Stimulated activated memory B cell treated with anti-CD40 and anti-IgM and Interleukin-4, amounts not matched to agents 10 μg/mL and 1 μg/mL and 100 μg/mL, for 72 hours (primary cell): Measurements from ENCODE around the gene NCSTN.
A peak's percentile ranks its signal among the peaks of the same experiment; 100 is the strongest.
"Not testable (repeated sequence)": the region's sequence is repeated elsewhere in the genome, so short reads cannot be mapped to it uniquely, and the experiment has no call there.

ENCODE experiments used
- ATAC-seq: fragments of 150-1000 bp; cut with Tn5 transposase; 2 replicates; pipeline ENCODE4 v1.10.0; 2021
- H3K27ac Mint-ChIP-seq: one replicate; pipeline ENCODE4 v1.8.0; 2022; ENCODE audit warnings: mild to moderate bottlenecking, mixed read lengths
- H3K27me3 Mint-ChIP-seq: one replicate; pipeline ENCODE4 v1.8.0; 2022; ENCODE audit warnings: mixed read lengths
- H3K36me3 Mint-ChIP-seq: one replicate; pipeline ENCODE4 v1.8.0; 2022; ENCODE audit warnings: mixed read lengths
- H3K4me1 Mint-ChIP-seq: one replicate; pipeline ENCODE4 v1.8.0; 2022; ENCODE audit warnings: mixed read lengths
- H3K4me3 Mint-ChIP-seq: one replicate; pipeline ENCODE4 v1.8.0; 2022; ENCODE audit warnings: mild to moderate bottlenecking, moderate library complexity, mixed read lengths
- H3K9me3 Mint-ChIP-seq: one replicate; pipeline ENCODE4 v1.8.0; 2022; ENCODE audit warnings: mixed read lengths

NCSTN gene

DNA sequence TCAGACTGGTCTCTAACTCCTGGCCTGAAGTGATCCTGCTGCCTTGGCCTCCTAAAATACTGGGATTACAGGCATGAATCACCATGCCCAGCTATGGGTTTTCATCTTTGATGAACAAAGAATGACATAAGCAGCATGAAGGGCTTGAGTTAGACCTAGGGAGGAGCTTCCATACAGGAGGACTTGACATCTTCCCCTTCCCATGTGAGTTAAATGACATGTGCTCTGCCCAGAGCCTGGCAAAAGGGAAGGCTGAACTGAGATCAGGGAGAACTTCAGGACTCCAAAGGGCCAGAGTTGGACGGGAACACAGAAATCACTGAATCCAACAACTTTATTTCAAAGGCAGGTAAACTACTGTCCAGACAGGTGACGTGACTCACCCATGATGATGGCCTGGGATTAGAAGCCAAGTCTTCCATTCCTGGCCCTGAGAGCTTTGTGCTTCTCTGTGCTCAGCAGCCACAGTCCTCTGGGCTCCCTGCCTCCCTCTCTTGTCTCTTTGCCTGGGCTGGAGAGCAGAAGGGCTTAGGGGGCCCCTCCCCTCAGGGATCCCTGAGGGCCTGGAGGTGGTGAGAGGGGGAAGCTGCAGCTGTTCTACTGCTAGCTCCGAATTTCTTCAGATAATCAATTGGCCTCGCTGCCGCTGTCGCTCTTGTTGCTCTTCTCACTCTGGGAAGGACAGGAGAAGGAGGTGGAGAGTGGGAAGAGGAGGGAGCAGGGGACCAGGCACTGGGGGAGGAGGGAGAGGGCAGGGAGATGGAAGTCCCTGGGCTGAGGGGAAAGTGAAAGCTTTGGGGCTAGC lies 31.3 kb downstream of the NCSTN start:
- peak overlapping the region; percentile 71 for H3K27ac Mint-ChIP-seq
- H3K4me3 Mint-ChIP-seq: no peak overlapping the region
- no peak for ATAC-seq
- no peaks in the 10 kb centered on the region for H3K27me3 Mint-ChIP-seq
- peaks cover 9% of the 10 kb centered on the region for H3K36me3 Mint-ChIP-seq
- no peaks in the 10 kb centered on the region for H3K9me3 Mint-ChIP-seq
- H3K4me1 Mint-ChIP-seq: peaks cover 24% of the 10 kb centered on the region

GRCh38 chr1:160375788-160376524 lies 32.8 kb downstream of the NCSTN start:
- Mint-ChIP-seq H3K4me3 (peak overlapping the region; percentile 45), H3K9me3 (no peaks in the 10 kb centered on the region), H3K27ac (peak overlapping the region; percentile 71), H3K4me1 (peaks cover 24% of the 10 kb centered on the region), H3K36me3 (peaks cover 8% of the 10 kb centered on the region), H3K27me3 (no peaks in the 10 kb centered on the region)
- peak; percentile 56 for ATAC-seq

- Mint-ChIP-seq H3K27me3 (no peaks in the 10 kb centered on the region), H3K27ac (peak overlapping the region; percentile 71), H3K4me1 (peaks cover 24% of the 10 kb centered on the region), H3K4me3 (no peak overlapping the region), H3K36me3 (peaks cover under 1% of the 10 kb centered on the region), H3K9me3 (no peaks in the 10 kb centered on the region)
- ATAC-seq: peak; percentile 69
Measured at GRCh38 chr1:160376525-160377131, 33.4 kb downstream of the NCSTN start.

GRCh38 chr1:160377585-160378206 lies 34.5 kb downstream of the NCSTN start:
- H3K4me3 Mint-ChIP-seq: no peak overlapping the region
- no peaks in the 10 kb centered on the region for H3K27me3 Mint-ChIP-seq
- ATAC-seq: no peak
- H3K4me1 Mint-ChIP-seq: peaks cover 24% of the 10 kb centered on the region
- no peaks in the 10 kb centered on the region for H3K36me3 Mint-ChIP-seq
- no peak overlapping the region for H3K27ac Mint-ChIP-seq
- no peaks in the 10 kb centered on the region for H3K9me3 Mint-ChIP-seq

- not testable (repeated sequence) for H3K4me1 Mint-ChIP-seq, H3K27me3 Mint-ChIP-seq, H3K4me3 Mint-ChIP-seq, H3K36me3 Mint-ChIP-seq, H3K27ac Mint-ChIP-seq, H3K9me3 Mint-ChIP-seq, ATAC-seq
Measured at GRCh38 chr1:160384812-160385211, 41.6 kb downstream of the NCSTN start.

GRCh38 chr1:160388406-160388805 lies 45.2 kb downstream of the NCSTN start:
- not testable (repeated sequence) for H3K27ac Mint-ChIP-seq, H3K4me1 Mint-ChIP-seq, H3K27me3 Mint-ChIP-seq, H3K36me3 Mint-ChIP-seq, ATAC-seq, H3K9me3 Mint-ChIP-seq, H3K4me3 Mint-ChIP-seq

DNA sequence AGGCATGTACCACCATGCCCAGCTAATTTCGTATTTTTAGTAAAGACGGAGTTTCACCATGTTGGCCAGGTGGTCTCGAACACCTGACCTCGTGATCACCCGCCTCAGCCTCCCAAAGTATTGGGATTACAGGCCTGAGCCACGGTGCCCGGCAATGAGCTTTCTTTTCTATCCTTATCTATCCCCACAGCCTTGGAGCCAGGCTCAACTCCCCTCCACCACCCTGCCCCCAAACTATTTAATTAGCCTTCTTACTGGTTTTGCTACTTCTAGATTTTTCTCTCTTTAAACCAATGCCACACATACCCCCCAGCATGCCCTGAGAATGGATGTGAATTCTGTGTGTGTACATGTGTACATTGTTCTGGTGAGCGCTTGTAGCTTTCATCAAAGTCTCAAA lies 51.5 kb downstream of the NCSTN start:
- H3K9me3 Mint-ChIP-seq: no peaks in the 10 kb centered on the region
- no peaks in the 10 kb centered on the region for H3K27me3 Mint-ChIP-seq
- ATAC-seq: no peak
- H3K4me1 Mint-ChIP-seq: peaks cover 5% of the 10 kb centered on the region
- H3K36me3 Mint-ChIP-seq: no peaks in the 10 kb centered on the region
- no peak overlapping the region for H3K27ac Mint-ChIP-seq
- H3K4me3 Mint-ChIP-seq: no peak overlapping the region

- Mint-ChIP-seq H3K4me3 (no peak overlapping the region), H3K27me3 (peaks cover 18% of the 10 kb centered on the region), H3K27ac (no peak overlapping the region), H3K36me3 (no peaks in the 10 kb centered on the region), H3K9me3 (no peaks in the 10 kb centered on the region), H3K4me1 (peaks cover 18% of the 10 kb centered on the region)
- ATAC-seq: no peak
Measured at GRCh38 chr1:160397651-160398050, 54.5 kb downstream of the NCSTN start.

DNA sequence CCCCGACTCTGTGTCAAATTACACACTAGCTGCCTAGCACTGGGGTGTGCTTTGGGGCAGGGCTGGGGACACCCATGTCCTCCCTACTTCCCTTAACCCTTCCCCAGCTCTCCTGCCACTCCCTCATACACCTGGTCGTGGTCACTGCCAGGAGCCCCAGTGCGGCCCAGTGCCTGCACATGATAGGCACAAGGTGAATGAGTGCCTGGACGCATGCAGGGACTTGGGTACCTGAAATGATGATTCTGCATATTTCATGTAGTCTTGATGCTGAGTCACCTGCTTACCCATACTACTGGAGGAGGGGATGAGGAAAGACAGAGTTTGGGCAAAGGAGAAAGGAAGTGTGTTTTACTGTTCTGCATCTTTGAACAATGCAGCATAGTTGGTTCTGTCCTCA lies 55.6 kb downstream of the NCSTN start:
- Mint-ChIP-seq H3K4me1 (peaks cover 19% of the 10 kb centered on the region), H3K27me3 (peaks cover 18% of the 10 kb centered on the region), H3K4me3 (no peak overlapping the region), H3K36me3 (no peaks in the 10 kb centered on the region), H3K27ac (no peak overlapping the region), H3K9me3 (no peaks in the 10 kb centered on the region)
- ATAC-seq: no peak

- H3K4me1 Mint-ChIP-seq: peaks cover 23% of the 10 kb centered on the region
- H3K36me3 Mint-ChIP-seq: no peaks in the 10 kb centered on the region
- H3K4me3 Mint-ChIP-seq: peak overlapping the region; percentile 51
- no peak for ATAC-seq
- H3K27me3 Mint-ChIP-seq: peaks cover 18% of the 10 kb centered on the region
- no peak overlapping the region for H3K27ac Mint-ChIP-seq
- H3K9me3 Mint-ChIP-seq: no peaks in the 10 kb centered on the region
Measured at GRCh38 chr1:160399544-160400222, 56.5 kb downstream of the NCSTN start.

DNA sequence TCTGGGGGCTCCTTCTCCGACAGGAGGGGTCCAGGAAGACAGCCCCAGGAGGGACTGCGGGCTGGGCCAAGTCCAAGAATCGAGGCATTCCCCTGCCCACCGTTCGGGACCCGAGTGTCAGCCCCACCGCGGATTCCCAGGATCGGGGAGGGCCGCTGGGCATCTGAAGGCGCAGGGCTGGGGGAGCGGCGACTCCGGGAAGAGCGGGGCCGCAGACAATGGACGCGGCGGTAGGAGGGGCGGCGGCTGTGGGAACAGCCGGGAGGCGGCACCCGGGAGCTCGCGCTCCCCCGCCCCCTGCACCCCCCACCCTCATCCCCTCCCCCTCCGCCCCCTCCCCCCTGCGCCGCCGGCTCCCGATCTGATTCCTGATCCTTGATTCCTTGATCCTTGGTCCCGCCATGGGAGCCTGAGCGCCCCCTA lies 57.1 kb downstream of the NCSTN start, which contains the start of gene VANGL2:
TSS of gene VANGL2 (plus strand) at position 342 of the 423 bp plus-strand sequence. CDS start 15,274 bp downstream, outside the sequence.
- H3K9me3 Mint-ChIP-seq: no peaks in the 10 kb centered on the region
- peak; percentile 50 for ATAC-seq
- peaks cover 23% of the 10 kb centered on the region for H3K4me1 Mint-ChIP-seq
- H3K27me3 Mint-ChIP-seq: peaks cover 18% of the 10 kb centered on the region
- no peaks in the 10 kb centered on the region for H3K36me3 Mint-ChIP-seq
- H3K27ac Mint-ChIP-seq: no peak within 1 kb of the TSS
- peak within 1 kb of the TSS; percentile 75 for H3K4me3 Mint-ChIP-seq

- Mint-ChIP-seq H3K27ac (no peak overlapping the region), H3K4me3 (peak overlapping the region; percentile 75), H3K4me1 (peaks cover 23% of the 10 kb centered on the region), H3K9me3 (no peaks in the 10 kb centered on the region), H3K36me3 (no peaks in the 10 kb centered on the region), H3K27me3 (peaks cover 18% of the 10 kb centered on the region)
- ATAC-seq: peak; percentile 22
Measured at GRCh38 chr1:160400646-160401486, 57.7 kb downstream of the NCSTN start.

DNA sequence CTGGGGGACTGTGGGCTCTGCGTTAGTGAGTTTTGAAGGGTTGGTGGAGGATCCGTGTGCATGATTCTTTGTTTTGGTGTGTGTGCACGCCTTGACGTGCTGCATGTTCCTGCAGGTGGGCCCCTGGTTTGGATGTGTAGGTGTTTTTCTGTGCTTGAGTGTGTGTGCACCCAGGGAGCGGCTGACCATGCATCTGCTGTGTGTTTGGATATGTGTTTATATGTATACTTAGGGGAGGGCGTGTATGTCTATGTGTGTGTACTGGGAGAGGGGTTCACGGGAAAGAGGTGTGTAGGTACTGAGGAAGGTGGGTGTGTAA lies 58.3 kb downstream of the NCSTN start:
- Mint-ChIP-seq H3K9me3 (no peaks in the 10 kb centered on the region), H3K27ac (no peak overlapping the region), H3K27me3 (peaks cover 18% of the 10 kb centered on the region), H3K4me3 (peak overlapping the region; percentile 75), H3K4me1 (peaks cover 23% of the 10 kb centered on the region), H3K36me3 (no peaks in the 10 kb centered on the region)
- ATAC-seq: no peak
